ENCODE measurements around the gene BNC2. TPM values are rescaled to one million over a fixed set of nuclear protein-coding genes. Genes with fewer than 3 reads are reported as not detected.
A peak's percentile ranks its signal among the peaks of the same experiment; 100 is the strongest.

The BNC2 gene
- total RNA-seq, 4 donors from 2014 or later, result 3.8 to 14.9 (median 8.2) TPM

- Histone ChIP-seq H3K27ac (no peak overlapping the region), H3K27me3 (no peaks in the 10 kb centered on the region), H3K4me1 (peaks cover 11 to 15% of the 10 kb centered on the region in 2 donors), H3K9me3 (no peaks in the 10 kb centered on the region), H3K4me3 (replicated peaks in 1 of 3) (no peak overlapping the region), H3K36me3 (no peaks in the 10 kb centered on the region)
- 84 to 85% methylated on average over 2 of the region's 2 CpGs for WGBS, 2 donors
- no peak for DNase-seq
- TF ChIP-seq CTCF (IDR thresholded peaks at IDR 0.05) (no peak), POLR2A (IDR thresholded peaks at IDR 0.05) (no peak)
- intact Hi-C loops (cut with DNase I), result no loop called here
Measured at GRCh38 chr9:16709924-16710323, 160.5 kb downstream of the BNC2 start.

- no peak overlapping the region for H3K4me3 ChIP-seq (replicated peaks in 1 of 3)
- intact Hi-C loops (cut with DNase I), result no loop called here
- WGBS, 2 donors, result 83 to 87% methylated on average over 13 of the region's 13 CpGs
- no peaks in the 10 kb centered on the region for H3K9me3 ChIP-seq
- H3K4me1 ChIP-seq, result peaks cover 13 to 15% of the 10 kb centered on the region in 2 donors
- DNase-seq, result no peak
- H3K27me3 ChIP-seq, result no peaks in the 10 kb centered on the region
- no peak for TF ChIP-seq CTCF (IDR thresholded peaks at IDR 0.05)
- TF ChIP-seq POLR2A (IDR thresholded peaks at IDR 0.05), result no peak
- H3K36me3 ChIP-seq, result no peaks in the 10 kb centered on the region
- no peak overlapping the region for H3K27ac ChIP-seq
Measured at GRCh38 chr9:16708656-16709435, 161.6 kb downstream of the BNC2 start.

DNA sequence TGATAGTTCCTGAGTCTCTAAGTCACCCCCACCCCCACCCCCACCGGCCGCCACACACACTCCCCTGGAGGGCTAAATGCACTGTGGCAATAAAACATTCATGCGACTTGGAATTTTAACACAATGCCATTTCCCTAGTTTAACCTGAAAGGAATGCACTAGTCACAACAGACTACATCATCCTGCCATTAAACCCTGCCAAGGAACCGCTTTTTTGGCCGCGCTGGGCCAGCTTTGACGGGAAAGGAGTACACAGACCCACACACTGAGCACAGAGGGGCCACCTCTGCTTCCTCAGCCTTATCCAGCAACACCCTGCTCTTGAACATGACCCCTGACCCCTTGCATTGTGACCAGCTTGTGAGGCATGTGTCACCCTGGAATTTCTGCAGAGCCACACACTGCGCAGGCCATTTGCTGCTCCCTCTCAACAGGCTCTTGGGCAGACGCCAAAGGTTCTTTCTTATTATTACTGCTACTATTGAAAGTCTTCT, 165.3 kb downstream of the BNC2 start:
- no peaks in the 10 kb centered on the region for H3K36me3 ChIP-seq
- TF ChIP-seq CTCF (IDR thresholded peaks at IDR 0.05) (no peak), POLR2A (IDR thresholded peaks at IDR 0.05) (peak in 1 of 2 donors; percentile 24)
- DNase-seq, result peak; percentile 99
- WGBS, 2 donors, result 7 to 8% methylated on average over 9 of the region's 9 CpGs
- H3K9me3 ChIP-seq, result no peaks in the 10 kb centered on the region
- peak overlapping the region in 1 of 3 donors; percentile 21 for H3K4me3 ChIP-seq (replicated peaks in 1 of 3)
- no peaks in the 10 kb centered on the region for H3K27me3 ChIP-seq
- peaks cover 19 to 24% of the 10 kb centered on the region in 2 donors for H3K4me1 ChIP-seq
- H3K27ac ChIP-seq, result peak overlapping the region; percentile 91 to 95 (median 95)
- intact Hi-C loops (cut with DNase I), result no loop called here

DNA sequence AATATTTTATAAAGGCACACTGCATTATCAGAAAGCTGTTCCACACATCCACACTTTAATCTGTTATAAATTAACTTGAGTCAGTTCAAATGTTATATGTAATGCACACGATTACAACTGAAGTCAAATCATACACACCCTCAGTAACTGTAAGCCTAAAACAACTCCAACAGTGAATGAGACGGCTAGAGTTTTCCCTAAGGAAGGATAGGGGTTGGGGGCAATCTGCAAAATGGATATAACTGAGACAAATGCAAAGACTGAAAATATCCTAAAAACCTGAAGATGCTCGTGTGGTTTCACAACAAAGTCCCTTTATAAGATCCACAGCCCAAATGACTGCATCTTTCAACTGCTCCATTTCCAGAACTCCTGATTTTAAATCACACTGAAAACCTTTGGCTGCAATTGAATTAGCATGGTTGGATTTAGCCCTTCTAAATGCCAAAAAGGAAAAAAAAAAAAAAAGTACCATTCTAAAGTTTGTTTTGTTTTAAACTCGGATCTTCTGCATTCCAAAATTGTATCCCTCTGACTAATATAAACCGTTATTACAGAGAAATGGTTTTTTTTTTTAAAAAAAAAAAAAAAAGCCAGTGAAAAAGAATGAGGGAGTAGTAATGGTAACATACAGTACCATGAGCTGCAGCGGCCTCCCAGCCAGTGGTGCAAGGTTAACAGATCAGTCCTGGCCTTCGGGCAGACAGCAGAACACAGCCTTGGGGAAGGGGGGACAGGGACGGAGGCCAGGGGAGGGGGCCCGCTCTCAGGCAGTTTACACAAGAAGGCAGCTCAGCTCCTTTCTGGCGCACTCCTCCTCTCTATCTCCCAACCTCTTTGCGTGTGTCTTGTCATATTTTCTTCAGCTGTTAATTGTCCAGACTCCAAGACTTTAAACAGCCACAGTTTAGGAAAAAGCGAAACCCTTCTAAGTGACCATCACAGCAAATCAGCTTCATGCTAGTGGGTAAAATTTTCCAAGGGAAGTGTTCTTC, 166.1 kb downstream of the BNC2 start:
- peak overlapping the region; percentile 91 to 95 (median 95) for H3K27ac ChIP-seq
- WGBS, 2 donors, result 42 to 63% methylated on average over 12 of the region's 12 CpGs
- H3K27me3 ChIP-seq, result no peaks in the 10 kb centered on the region
- H3K36me3 ChIP-seq, result no peaks in the 10 kb centered on the region
- TF ChIP-seq POLR2A (IDR thresholded peaks at IDR 0.05), result no peak
- no peak for TF ChIP-seq CTCF (IDR thresholded peaks at IDR 0.05)
- H3K4me3 ChIP-seq (replicated peaks in 1 of 3), result peak overlapping the region in 1 of 3 donors; percentile 21
- DNase-seq, result peak; percentile 46 to 59
- no peaks in the 10 kb centered on the region for H3K9me3 ChIP-seq
- H3K4me1 ChIP-seq, result peaks cover 19 to 24% of the 10 kb centered on the region in 2 donors
- intact Hi-C loops (cut with DNase I), result no loop called here
